Measurements from ENCODE around the gene COQ7. TPM values are rescaled to one million over a fixed set of nuclear protein-coding genes. Genes with fewer than 3 reads are reported as not detected.

The COQ7 gene
- total and polyA plus RNA-seq, 2 of the 4 experiments (the other 2 are of a cell fraction), result 10.9 to 13.6 TPM

- Histone ChIP-seq H3K27me3 (ENCODE audit: control insufficient read depth, insufficient read depth, low read length) (no peaks in the 10 kb centered on the region), H2AK9ac (replicated peaks; ENCODE audit: low read depth, low read length, poor library complexity) (no peak overlapping the region), H3K4me1 (ENCODE audit: control insufficient read depth, insufficient read depth, low read length) (no peaks in the 10 kb centered on the region), H3K14ac (replicated peaks; ENCODE audit: low read depth, low read length) (no peak overlapping the region), H3K36me3 (ENCODE audit: control insufficient read depth, insufficient read depth, low read length) (no peaks in the 10 kb centered on the region), H3K9ac (ENCODE audit: low read depth, low read length) (no peak overlapping the region), H2BK15ac (ENCODE audit: low read depth, low read length) (no peak overlapping the region), H3K18ac (ENCODE audit: low read depth, low read length) (no peak overlapping the region), H4K5ac (ENCODE audit: low read depth, low read length) (no peak overlapping the region), H2AK5ac (ENCODE audit: low read depth, low read length) (no peak overlapping the region), H3K56ac (ENCODE audit: extremely low read depth, insufficient read depth, low read length) (no peak overlapping the region), H3K4ac (ENCODE audit: low read depth, low read length) (no peak overlapping the region), H2BK5ac (ENCODE audit: low read depth, low read length, poor library complexity, severe bottlenecking) (no peak overlapping the region), H2AFZ (replicated peaks; ENCODE audit: low read length, poor library complexity) (no peak overlapping the region), H4K91ac (ENCODE audit: insufficient read depth, low read depth, low read length) (no peak overlapping the region), H4K8ac (ENCODE audit: low read depth in 2 of 2, low read length in 2 of 2) (no peak overlapping the region), H3K9me1 (ENCODE audit: insufficient read depth, low read length) (no peaks in the 10 kb centered on the region), H3K4me3 (ENCODE audit: insufficient read depth, low read depth, low read length) (no peak overlapping the region), H2BK20ac (ENCODE audit: low read depth, low read length) (no peak overlapping the region), H4K20me1 (ENCODE audit: insufficient read depth, low read length) (no peaks in the 10 kb centered on the region), H3K23ac (ENCODE audit: low read depth, low read length) (no peak overlapping the region), H3K27ac (ENCODE audit: insufficient read depth, low read length) (no peak overlapping the region), H3K79me1 (ENCODE audit: low read depth in 1 of 2, low read length in 2 of 2) (no peaks in the 10 kb centered on the region), H3K4me2 (ENCODE audit: low read depth, low read length) (no peak overlapping the region), H2BK120ac (ENCODE audit: low read depth, low read length) (no peak overlapping the region), H3K9me3 (ENCODE audit: control insufficient read depth, insufficient read depth, low read length) (no peaks in the 10 kb centered on the region)
- intact Hi-C loops (cut with micrococcal nuclease) (no loop called here), dilution Hi-C loops (cut with HindIII; ENCODE audit: low sequenced_read_pairs, unreplicated experiment) (no loop called here), in situ Hi-C loops (cut with MboI; ENCODE audit: low sequenced_read_pairs) (no loop called here)
- no peak for ATAC-seq (ENCODE audit: low read depth)
- no TSS peak for BruUV-seq (replicated peaks)
- ChIA-PET CTCF (interaction anchor here (1.0 kb wide), 1 partner anchor 10 kb away, joined by 3 read pairs; no protein-coding TSS in a partner anchor), POLR2A (ENCODE audit: unreplicated experiment) (no interaction called here)
- TF ChIP-seq MXI1 (IDR thresholded peaks at IDR 0.05; ENCODE audit: borderline replicate concordance, low read depth, low read length) (no peak), RCOR1 (IDR thresholded peaks at IDR 0.05; ENCODE audit: insufficient replicate concordance, low read length) (no peak), RFX5 (IDR thresholded peaks at IDR 0.05; ENCODE audit: low read depth, low read length) (no peak), NFE2L2 (IDR thresholded peaks at IDR 0.05; ENCODE audit: low read depth, low read length) (no peak), MAZ (IDR thresholded peaks at IDR 0.05; ENCODE audit: borderline replicate concordance, low read depth, low read length) (no peak), CEBPB (IDR thresholded peaks at IDR 0.05; ENCODE audit: low read depth, low read length) (no peak), USF2 (IDR thresholded peaks at IDR 0.05; ENCODE audit: low read depth, low read length) (no peak), MAFK (IDR thresholded peaks at IDR 0.05; ENCODE audit: low read depth, low read length) (no peak), CHD1 (IDR thresholded peaks at IDR 0.05; ENCODE audit: low read depth, low read length) (no peak), FOS (IDR thresholded peaks at IDR 0.05; ENCODE audit: low read depth, low read length) (no peak), CTCF (conservative IDR thresholded peaks at IDR 0.05; ENCODE audit: low read depth, low read length) (no peak), BHLHE40 (IDR thresholded peaks at IDR 0.05; ENCODE audit: low read depth, low read length) (no peak), POLR2A (IDR thresholded peaks at IDR 0.05; ENCODE audit: low read depth, low read length) (no peak), SMC3 (IDR thresholded peaks at IDR 0.05; ENCODE audit: low read depth, low read length) (no peak), ELK1 (IDR thresholded peaks at IDR 0.05; ENCODE audit: borderline replicate concordance, low read depth, low read length) (no peak), RAD21 (IDR thresholded peaks at IDR 0.05; ENCODE audit: low read length) (no peak)
- no peak for DNase-seq
- 100% methylated on average over 1 of the region's 4 CpGs; no CpG with 5 or more reads in 1 of the 2 experiments for WGBS, 2 experiments (ENCODE audit: extremely low coverage in 2 of 2, insufficient read length in 1 of 2)
Measured at GRCh38 chr16:19031738-19032137, 35.7 kb upstream of the COQ7 start.
